Activated T-helper 17 cell treated with anti-CD3 and anti-CD28 coated beads, Interleukin-2, amount 50 U/mL, for 72 hours (primary cell): Measurements from ENCODE around the gene PDE6B. TPM values are rescaled to one million over a fixed set of nuclear protein-coding genes. Genes with fewer than 3 reads are reported as not detected.
"Not testable (repeated sequence)": the region's sequence is repeated elsewhere in the genome, so short reads cannot be mapped to it uniquely, and the experiment has no call there.

Experiments used
- ATAC-seq: fragments of 150-1000 bp; cut with Tn5 transposase; replicated peaks from 2 replicates; pipeline ENCODE4 v1.10.0; 2021; ENCODE audit warnings: mild to moderate bottlenecking, moderate library complexity
- H3K27ac Mint-ChIP-seq: one replicate; pipeline ENCODE4 v1.8.0; 2022; ENCODE audit warnings: mixed read lengths
- H3K27me3 Mint-ChIP-seq: one replicate; pipeline ENCODE4 v1.8.0; 2022; ENCODE audit warnings: mixed read lengths
- H3K36me3 Mint-ChIP-seq: one replicate; pipeline ENCODE4 v1.8.0; 2022; ENCODE audit warnings: low read depth, mild to moderate bottlenecking, mixed read lengths
- H3K4me1 Mint-ChIP-seq: one replicate; pipeline ENCODE4 v1.8.0; 2022; ENCODE audit warnings: mixed read lengths
- H3K4me3 Mint-ChIP-seq: one replicate; pipeline ENCODE4 v1.8.0; 2022; ENCODE audit warnings: mild to moderate bottlenecking, mixed read lengths
- H3K9me3 Mint-ChIP-seq: one replicate; pipeline ENCODE4 v1.8.0; 2022; ENCODE audit warnings: mixed read lengths
- total RNA-seq, 2 donors: library from RNA; stranded (reverse); gene quantifications; one replicate each; pipeline ENCODE4 v1.2.3, GENCODE V29; 2022

PDE6B gene
- total RNA-seq, 2 donors from 2014 or later, result 5.8 to 10.8 TPM

GRCh38 chr4:661231-661630, 35.9 kb downstream of the PDE6B start:
- no peaks in the 10 kb centered on the region for H3K9me3 Mint-ChIP-seq
- no peaks in the 10 kb centered on the region for H3K4me1 Mint-ChIP-seq
- no peak overlapping the region for H3K27ac Mint-ChIP-seq
- H3K36me3 Mint-ChIP-seq, result no peaks in the 10 kb centered on the region
- H3K4me3 Mint-ChIP-seq, result no peak overlapping the region
- ATAC-seq, result no peak
- no peaks in the 10 kb centered on the region for H3K27me3 Mint-ChIP-seq

DNA sequence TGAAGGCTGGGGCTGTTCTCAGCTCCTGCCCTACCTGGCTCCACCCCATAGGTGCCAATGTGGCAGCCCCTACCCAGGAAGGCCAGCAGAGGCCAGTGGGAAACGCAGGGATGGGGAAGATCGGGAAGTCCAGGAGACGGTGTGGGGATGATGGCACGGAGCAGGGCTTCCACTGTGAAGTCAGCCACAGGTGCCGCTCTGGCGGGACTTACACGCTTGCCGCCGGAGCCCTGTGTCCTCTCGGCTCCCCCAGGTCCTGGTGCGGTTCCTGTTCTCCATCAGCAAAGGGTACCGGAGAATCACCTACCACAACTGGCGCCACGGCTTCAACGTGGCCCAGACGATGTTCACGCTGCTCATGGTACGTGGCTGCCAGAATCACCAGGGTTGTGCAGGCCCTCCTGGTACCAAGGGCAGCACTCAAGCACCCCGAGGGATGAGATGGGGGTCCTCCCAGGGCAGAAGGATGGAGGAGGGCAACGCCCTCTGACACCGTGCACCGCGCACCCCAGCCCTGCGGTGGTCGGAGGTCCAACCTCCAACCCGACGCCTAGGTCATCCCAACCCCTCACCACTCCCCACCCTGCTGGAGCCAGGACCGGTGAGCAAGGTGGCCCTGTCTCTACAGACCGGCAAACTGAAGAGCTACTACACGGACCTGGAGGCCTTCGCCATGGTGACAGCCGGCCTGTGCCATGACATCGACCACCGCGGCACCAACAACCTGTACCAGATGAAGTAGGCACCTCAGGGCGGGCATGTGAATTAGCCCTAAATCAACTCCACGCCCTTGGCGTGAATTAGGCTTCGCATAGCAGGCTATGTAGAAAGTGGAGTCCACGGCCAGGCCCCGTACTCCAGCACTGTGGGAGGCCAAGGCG, 36.7 kb downstream of the PDE6B start:
- H3K4me3 Mint-ChIP-seq, result peak overlapping the region; percentile 79
- no peaks in the 10 kb centered on the region for H3K27me3 Mint-ChIP-seq
- H3K27ac Mint-ChIP-seq, result peak overlapping the region; percentile 84
- no peaks in the 10 kb centered on the region for H3K4me1 Mint-ChIP-seq
- ATAC-seq, result no peak
- H3K9me3 Mint-ChIP-seq, result no peaks in the 10 kb centered on the region
- H3K36me3 Mint-ChIP-seq, result no peaks in the 10 kb centered on the region

GRCh38 chr4:663046-663437, 37.7 kb downstream of the PDE6B start:
- Mint-ChIP-seq H3K4me1 (no peaks in the 10 kb centered on the region), H3K27ac (peak overlapping the region; percentile 84), H3K36me3 (no peaks in the 10 kb centered on the region), H3K9me3 (no peaks in the 10 kb centered on the region), H3K4me3 (peak overlapping the region; percentile 79), H3K27me3 (no peaks in the 10 kb centered on the region)
- ATAC-seq, result peak; percentile 20

GRCh38 chr4:663438-664428, 38.4 kb downstream of the PDE6B start:
- no peaks in the 10 kb centered on the region for H3K4me1 Mint-ChIP-seq
- H3K9me3 Mint-ChIP-seq, result no peaks in the 10 kb centered on the region
- H3K27ac Mint-ChIP-seq, result peak overlapping the region; percentile 84
- no peaks in the 10 kb centered on the region for H3K36me3 Mint-ChIP-seq
- no peaks in the 10 kb centered on the region for H3K27me3 Mint-ChIP-seq
- peak; percentile 79 for ATAC-seq
- peak overlapping the region; percentile 79 for H3K4me3 Mint-ChIP-seq

- H3K27me3 Mint-ChIP-seq, result no peaks in the 10 kb centered on the region
- no peak for ATAC-seq
- H3K4me3 Mint-ChIP-seq, result peak overlapping the region; percentile 79
- H3K4me1 Mint-ChIP-seq, result no peaks in the 10 kb centered on the region
- no peaks in the 10 kb centered on the region for H3K36me3 Mint-ChIP-seq
- no peaks in the 10 kb centered on the region for H3K9me3 Mint-ChIP-seq
- peak overlapping the region; percentile 78 for H3K27ac Mint-ChIP-seq
Observed at GRCh38 chr4:664713-665231, 39.4 kb downstream of the PDE6B start.

DNA sequence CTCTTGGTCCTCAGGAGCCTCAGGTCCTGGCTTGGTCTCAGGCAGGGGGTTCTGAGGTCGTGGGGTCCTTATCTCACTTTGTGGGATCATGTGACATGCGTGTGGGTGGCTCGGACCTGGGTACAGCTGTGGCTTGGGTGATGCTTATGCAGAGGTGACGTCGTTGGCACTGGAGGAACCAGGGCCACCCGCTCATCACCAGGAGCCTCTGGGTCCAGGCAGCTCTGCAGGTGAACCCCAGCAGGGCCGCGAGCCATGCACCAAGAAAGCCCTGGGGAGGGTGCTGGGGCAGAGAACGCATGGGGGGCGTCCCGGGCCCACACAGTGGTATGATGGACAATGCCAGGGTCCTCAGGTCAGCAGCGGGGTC, 40.0 kb downstream of the PDE6B start:
- H3K27ac Mint-ChIP-seq, result no peak overlapping the region
- no peaks in the 10 kb centered on the region for H3K27me3 Mint-ChIP-seq
- H3K4me3 Mint-ChIP-seq, result peak overlapping the region; percentile 12
- H3K9me3 Mint-ChIP-seq, result no peaks in the 10 kb centered on the region
- H3K4me1 Mint-ChIP-seq, result no peaks in the 10 kb centered on the region
- ATAC-seq, result no peak
- no peaks in the 10 kb centered on the region for H3K36me3 Mint-ChIP-seq

- H3K27me3 Mint-ChIP-seq, result no peaks in the 10 kb centered on the region
- H3K36me3 Mint-ChIP-seq, result peaks cover 5% of the 10 kb centered on the region
- no peaks in the 10 kb centered on the region for H3K9me3 Mint-ChIP-seq
- H3K4me1 Mint-ChIP-seq, result no peaks in the 10 kb centered on the region
- no peak for ATAC-seq
- H3K27ac Mint-ChIP-seq, result no peak overlapping the region
- H3K4me3 Mint-ChIP-seq, result peak overlapping the region; percentile 12
Observed at GRCh38 chr4:665751-666435, 40.5 kb downstream of the PDE6B start.

- Mint-ChIP-seq H3K4me1 (no peaks in the 10 kb centered on the region), H3K27me3 (no peaks in the 10 kb centered on the region), H3K36me3 (peaks cover 10% of the 10 kb centered on the region), H3K27ac (no peak overlapping the region), H3K9me3 (no peaks in the 10 kb centered on the region), H3K4me3 (no peak overlapping the region)
- ATAC-seq, result no peak
Observed at GRCh38 chr4:666436-666810, 41.0 kb downstream of the PDE6B start.

DNA sequence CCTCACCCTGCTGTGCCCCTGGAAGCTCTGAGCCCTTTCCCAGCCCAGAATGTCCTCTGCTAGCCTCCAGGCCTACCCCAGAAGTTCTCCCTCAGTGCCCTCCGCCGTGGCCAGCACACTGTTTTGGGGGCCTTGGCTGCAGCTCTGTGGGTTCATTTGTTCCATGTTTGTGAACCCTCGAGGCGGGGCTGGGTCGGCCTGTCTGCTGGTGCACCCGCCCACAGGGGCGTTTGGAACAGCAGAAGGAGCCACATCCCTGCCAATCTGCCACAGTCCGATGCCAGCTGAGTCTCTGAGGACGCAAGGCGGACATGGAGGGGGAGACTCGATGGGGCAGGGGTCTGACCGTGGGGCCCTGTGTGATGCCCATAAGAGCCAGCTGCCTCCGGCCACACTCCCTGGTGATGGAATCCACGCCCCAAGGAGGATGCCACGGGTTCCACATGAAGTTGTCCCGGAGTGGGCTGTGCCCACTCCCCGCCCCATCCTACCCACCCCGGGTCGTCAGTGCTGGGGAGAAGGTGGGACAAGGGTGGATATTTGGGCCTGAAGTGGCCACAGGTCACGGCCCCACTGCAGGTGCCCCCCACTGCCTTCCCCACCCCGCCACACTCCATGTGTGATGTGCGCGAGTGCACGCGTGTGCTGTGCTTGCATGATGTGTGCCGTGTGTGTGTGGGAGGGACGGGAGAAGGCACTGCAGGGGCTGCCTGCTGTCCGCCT, 41.6 kb downstream of the PDE6B start:
- Mint-ChIP-seq H3K36me3 (peaks cover 16% of the 10 kb centered on the region), H3K4me3 (no peak overlapping the region), H3K27me3 (no peaks in the 10 kb centered on the region), H3K9me3 (no peaks in the 10 kb centered on the region), H3K4me1 (no peaks in the 10 kb centered on the region), H3K27ac (no peak overlapping the region)
- ATAC-seq, result no peak

GRCh38 chr4:667545-667925, 42.2 kb downstream of the PDE6B start:
- Mint-ChIP-seq H3K9me3 (no peaks in the 10 kb centered on the region), H3K27ac (no peak overlapping the region), H3K4me1 (no peaks in the 10 kb centered on the region), H3K36me3 (peaks cover 21% of the 10 kb centered on the region), H3K4me3 (no peak overlapping the region), H3K27me3 (no peaks in the 10 kb centered on the region)
- ATAC-seq, result no peak

DNA sequence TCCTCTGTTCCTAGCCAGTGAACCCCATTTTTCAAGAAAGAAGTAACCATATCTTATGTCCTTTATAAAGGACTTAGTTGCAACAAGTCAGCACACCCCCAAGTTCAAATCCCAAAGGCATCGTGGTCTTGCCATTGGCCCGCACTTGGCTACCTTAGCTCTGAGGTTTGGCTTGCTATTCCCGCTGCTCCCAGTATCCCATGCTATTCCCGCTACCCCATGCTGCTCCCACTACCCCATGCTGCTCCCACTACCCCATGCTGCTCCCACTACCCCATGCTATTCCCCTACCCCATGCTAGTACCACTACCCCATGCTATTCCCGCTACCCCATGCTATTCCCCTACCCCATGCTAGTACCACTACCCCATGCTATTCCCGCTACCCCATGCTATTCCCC, 42.8 kb downstream of the PDE6B start:
- H3K9me3 Mint-ChIP-seq, H3K27ac Mint-ChIP-seq, H3K27me3 Mint-ChIP-seq, ATAC-seq, H3K4me1 Mint-ChIP-seq, H3K4me3 Mint-ChIP-seq: not testable (repeated sequence)
- H3K36me3 Mint-ChIP-seq, result peaks cover 28% of the 10 kb centered on the region

GRCh38 chr4:669806-670559, 44.6 kb downstream of the PDE6B start:
- not testable (repeated sequence) for H3K27me3 Mint-ChIP-seq, H3K4me1 Mint-ChIP-seq, H3K4me3 Mint-ChIP-seq, H3K27ac Mint-ChIP-seq, ATAC-seq, H3K9me3 Mint-ChIP-seq
- peaks cover 40% of the 10 kb centered on the region for H3K36me3 Mint-ChIP-seq

DNA sequence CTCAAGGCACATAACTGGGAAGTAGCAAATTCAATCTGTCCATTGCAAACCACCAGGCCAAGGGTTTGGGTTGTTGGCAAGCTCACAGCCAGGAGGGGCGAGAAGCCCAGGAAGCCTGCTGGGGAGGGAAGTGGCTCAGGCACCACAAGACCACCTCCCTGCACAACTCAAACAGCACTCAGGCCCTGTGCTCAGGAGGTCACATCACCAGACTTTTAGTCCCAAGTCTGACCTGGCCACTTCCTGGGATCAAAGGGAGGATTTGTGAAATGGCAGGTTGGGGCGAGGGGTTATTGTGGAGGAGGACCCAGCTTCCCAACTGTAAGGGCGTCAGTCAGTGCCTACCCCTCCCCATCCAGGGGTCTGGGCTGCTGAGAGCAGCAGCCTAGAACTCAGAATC, 46.4 kb downstream of the PDE6B start:
- no peak for ATAC-seq
- Mint-ChIP-seq H3K27me3 (no peaks in the 10 kb centered on the region), H3K4me3 (peak overlapping the region; percentile 23), H3K9me3 (no peaks in the 10 kb centered on the region), H3K36me3 (peaks cover 40% of the 10 kb centered on the region), H3K4me1 (peaks cover 4% of the 10 kb centered on the region), H3K27ac (no peak overlapping the region)
